CD4-positive, alpha-beta T cell treated with Interleukin-1 beta for 1 hour (primary cell): ENCODE results near the gene FH.

Source experiments
- DNase-seq, 2 donors: peaks; one replicate each; pipeline ENCODE4 v3.0.0-alpha.2; 2020 to 2022

The FH gene

DNA sequence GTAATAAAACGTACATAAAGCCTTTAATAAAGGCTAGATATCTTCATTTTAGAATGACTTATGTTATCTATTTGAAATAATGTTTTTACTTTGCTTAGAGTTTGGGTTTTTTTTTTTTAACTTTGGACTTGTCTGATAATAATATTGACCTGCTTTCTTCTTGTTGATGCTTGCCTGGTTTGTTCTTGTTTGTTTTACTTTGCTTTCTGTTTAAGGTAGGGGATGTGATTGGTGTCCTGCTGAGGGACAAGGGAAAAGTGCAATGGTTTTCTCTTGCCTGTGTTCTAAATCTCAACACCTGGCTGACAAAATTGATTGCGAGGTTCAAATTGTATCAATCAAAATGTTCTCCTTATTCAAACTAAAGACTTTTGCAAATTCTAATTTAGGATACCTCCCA, 2.2 kb upstream of the FH start:
- DNase-seq: no peak

DNA sequence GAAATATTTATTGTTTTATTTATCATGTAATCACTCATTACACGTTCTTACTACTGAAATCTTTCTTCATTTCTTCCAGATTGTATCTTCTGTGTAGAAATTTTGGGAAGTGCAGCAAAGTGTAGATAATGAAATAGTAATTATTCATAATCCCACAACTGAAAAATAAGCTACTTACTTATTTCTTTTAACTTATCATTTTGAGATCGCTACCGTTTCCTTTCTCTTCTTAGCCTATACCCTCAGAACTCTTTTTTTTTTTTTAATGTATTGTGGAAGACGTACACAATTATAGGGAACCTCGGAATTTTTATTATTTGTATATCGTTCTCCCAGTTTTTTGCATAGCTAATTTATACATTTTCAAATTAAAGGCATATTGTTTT, 518 bp upstream of the FH start:
- DNase-seq: no peak

DNA sequence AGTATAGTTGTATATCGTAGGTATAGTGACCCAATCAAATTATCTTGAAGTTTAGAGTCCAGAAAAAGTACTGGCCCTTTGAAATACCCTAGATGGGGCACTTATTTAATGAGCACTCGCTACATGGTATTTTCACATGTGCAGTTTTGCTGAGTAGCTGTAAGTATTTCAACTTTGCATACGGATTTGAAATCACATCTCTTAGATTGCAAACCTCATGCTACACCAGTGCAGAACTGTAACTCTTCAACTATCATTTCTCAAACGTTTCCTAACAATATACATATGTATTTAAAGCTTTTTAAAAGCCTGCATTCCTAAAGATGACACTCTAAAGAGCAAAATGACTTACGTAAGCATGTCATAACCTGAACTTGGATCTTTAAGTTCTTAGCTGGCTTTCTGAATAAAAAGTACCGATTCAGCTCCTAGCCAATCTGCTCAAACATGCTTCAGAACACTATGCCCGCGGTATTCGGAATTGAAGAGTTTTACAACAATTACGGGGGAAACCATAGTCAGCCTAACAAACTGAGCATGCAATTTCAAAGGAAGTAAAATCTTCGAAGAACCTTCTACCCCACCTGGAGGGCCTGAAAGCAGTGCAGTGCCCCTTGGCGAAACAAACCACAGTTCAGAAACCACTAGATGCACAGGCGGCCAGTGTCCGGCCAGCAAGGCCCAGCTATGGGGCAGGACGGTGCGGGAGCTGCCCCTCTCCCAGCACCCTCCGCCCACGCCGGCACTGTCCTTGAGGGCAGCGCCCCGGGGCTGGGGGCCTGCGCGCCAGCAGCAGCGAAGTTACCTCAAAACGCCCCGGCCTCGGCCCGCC, 863 bp downstream of the FH start:
- no peak for DNase-seq

DNA sequence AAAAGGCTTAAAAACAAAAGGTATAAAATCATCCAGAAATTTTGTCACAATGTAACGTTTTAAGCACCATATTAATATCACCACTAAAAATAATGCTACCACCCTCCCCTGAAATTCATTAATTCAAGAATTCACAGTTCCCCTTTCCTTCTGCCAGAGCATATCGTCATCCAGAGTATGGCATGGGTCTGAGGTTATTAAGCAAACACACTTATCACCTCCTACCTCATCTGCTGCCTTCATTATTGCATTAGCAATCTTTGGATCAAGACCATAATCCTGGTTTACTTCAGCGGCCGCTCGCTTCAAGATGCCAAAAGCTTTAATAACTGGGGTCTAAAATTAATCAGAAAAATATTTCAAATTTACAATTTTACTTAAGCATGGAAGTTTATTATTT, 6.2 kb downstream of the FH start:
- DNase-seq: no peak

DNA sequence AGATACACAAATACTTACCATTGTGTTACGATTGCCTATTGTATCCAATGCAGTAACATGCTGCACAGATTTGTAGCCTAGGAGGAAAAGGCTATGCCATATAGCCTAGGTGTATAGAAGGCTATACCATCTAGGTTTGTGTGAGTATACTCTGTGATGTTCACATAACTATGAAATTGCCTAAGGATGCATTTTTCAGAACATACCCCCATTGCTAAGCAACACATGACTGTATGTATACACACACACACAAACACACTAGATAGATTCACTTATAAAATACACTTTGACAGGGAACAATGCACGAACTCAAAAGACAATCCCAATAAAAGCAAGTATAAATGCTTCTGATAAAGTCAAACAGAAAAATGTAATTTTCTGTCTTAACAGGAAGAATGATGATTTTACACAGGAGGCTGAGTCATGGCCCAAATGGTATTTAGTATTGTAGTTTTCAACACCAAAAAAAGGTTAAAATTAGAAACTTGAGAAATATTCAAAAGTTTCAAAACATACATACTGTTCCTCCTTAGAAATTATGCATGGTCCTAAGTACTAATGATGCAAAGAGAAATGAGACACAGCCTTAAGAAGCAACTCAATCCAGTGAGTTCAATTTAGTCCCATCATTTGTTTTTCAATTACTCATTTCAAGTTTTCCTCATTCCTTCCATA, 12.2 kb downstream of the FH start:
- DNase-seq: no peak

DNA sequence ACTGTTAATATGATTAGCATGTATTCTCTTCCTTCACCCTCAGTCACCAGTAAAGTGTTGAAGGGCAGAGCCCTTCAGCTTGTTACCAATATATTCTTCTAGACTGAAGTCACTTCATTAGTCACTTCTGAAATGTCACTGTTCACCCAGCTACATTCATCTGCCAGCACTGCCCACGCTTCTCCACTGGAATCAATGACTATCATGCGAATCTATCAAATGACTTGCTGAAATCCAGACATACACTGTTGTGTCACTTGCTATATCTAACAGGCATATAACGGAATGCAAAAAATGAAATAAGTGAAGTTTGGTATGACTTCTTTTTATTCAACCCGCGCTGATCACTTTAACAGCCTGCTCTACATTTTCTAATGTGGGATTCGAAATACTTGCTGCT, 16.1 kb downstream of the FH start:
- no peak for DNase-seq

DNA sequence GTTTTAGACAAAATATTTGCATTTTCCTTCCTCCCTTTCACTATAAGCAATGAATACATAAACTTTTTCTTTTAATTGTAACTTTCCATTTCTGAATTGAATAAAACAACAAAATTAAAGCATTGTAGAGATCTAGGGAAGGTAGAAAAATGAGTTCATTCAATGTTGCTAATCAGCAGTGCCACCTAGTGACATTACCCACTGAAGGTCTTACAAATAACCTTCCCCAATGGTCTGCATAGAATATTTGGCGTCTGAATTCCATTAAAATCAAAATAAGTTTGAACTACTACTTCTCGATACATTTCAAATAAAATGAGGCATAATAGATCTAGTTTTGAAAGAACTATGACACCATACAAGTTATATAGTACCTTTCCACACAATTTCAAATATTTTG, 19.6 kb downstream of the FH start:
- no peak for DNase-seq

DNA sequence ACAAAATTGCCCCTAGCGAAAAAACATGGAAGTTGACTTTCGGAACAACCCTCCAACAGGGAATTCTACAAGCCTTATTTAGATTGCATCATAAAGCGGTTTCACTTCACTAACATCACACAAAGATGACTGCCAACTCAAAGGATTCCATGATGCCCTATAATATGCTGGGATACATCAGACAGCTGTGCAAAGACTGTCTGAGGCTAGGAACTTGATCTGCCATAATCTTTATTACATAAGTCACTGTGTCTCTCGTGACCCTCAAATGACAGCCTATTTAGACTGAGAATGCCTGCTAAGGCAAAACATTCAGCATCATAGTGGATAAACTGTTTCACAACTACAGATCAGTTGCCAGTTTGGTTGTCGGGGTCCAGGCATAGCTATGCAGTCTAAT, 23.8 kb downstream of the FH start:
- DNase-seq: no peak

DNA sequence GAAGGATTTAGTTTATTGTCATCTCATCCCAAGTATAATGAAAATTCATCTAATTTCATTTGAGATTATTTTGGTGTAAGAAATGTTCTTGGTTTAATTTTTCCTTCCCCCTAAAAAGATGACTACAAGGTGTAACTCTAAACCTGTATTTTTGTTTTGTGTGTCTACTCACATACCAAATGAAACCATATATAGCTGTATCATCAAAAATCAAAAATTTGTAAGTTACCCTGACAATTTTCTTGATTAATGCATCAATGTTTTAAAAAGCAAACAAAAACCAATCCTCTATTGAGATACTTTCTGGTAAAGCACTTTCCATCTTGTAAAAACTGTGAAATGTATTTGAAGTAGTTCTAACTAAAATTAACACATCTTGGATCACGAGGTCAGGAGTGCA, 30.8 kb downstream of the FH start:
- DNase-seq: no peak

DNA sequence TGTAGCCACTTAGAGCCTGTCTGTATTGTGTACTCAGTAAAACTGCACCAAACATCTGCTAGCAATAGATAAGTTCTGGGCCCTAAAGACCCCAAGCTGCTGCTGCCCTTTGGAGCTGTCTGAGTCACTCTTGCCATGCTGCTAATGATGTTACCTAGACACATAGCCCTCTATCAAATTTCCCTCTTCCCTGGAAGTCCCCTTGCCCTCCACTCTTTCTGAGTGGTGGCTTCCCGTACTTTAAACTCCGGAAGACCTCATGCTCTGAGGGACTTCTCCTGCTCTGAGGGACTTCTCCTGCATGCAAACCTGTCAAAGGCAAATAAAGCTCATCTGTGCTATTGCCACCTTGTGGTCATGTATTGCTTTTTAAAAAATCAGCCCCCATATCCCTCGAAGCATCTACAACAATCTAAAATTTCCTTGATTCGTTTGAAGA, 34.0 kb downstream of the FH start:
- DNase-seq: no peak

DNA sequence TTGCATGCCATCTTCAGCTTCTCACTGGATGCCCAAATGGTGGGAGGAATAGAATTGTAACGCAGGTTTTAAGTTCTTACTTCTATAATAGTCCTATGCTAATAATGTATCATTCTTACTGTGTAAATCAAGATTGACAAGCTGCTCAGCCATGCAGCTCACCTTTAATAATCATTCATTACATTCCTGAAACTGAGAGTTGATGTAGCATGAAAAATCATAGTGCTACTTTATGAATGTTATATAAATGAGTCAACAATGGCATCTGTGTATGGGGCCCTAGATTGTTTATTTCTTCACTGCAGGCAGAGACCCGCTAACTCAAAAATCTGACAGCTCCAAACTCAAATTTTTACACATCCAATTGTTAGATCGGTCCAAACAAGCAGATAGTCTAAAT, 34.4 kb downstream of the FH start:
- DNase-seq: no peak

DNA sequence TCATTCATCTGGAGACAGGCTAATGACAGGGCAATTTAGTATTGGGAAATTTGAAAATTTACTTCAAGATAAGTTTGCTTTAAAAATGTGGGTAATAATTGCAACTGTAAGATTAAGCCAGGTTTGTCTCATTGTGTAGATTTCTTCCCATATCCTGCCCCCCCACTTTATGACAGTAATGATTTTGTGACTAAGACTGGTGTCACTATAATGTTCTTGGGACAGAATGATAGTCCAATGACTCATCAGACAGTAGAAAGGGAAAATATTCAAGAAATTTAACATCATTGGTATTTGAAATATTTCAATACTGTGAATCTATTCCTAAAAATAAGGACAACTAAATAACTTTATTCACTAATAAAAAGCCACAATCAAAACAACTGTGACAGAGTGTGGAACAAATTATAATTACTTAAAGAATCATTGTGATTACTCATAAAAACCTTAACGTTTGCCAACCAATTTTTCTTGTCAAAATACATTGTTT, 36.7 kb downstream of the FH start:
- DNase-seq: no peak

DNA sequence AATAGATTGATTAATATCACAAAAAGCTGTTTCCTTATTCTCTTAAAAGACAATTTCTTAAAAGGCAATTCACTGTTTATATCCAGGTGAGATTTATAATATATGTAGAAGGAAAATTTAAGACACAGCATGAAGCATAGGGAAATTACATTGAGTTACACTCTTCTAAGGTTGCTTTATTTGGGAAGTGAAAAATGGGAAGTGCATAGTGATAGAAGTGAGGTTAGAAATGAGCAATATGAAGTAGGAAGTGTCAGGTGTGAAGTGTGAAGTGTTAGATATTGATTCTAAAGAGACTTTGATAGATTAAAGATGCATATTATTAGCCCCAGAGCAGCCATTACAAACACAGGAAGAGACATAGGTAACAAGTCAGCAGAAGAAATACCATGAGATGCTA, 40.3 kb downstream of the FH start:
- DNase-seq: no peak

DNA sequence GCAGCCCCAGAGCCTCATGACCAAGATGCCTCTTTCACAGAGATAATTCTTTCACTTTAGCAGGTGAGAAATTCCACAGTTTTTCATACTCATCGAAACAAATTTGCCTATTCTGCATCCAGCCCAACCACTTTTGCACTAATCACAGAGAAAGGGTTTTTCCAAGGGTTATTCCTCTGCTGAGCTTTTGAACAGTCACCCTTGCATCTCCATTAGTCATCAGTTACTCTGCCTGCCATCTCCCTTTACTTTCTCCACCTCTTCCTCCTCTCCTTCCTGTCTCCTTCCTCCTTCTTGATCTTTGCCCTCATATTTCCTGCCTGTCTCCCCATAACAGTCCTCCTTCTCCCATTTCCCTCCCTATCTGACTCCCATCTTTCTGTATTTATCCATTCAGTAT, 43.9 kb downstream of the FH start:
- DNase-seq: no peak

DNA sequence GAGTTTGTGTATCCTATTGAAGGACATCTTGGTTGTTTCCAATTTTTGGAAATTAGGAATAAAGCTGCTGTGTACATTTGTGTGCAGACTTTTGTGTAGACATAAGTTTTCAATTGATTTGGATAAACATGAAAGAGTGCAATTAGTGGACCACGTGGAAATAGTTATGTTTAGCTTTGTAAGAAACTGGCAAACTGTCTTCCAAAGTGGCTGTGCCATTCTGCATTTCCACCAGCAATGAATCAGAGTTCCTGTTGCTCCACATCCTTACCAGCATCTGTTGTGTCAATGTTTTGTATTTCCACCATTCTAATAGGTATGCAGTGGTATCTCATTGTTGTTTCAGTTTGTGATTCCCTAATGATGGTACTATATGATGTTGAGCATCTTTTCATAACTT, 46.5 kb downstream of the FH start:
- no peak for DNase-seq

DNA sequence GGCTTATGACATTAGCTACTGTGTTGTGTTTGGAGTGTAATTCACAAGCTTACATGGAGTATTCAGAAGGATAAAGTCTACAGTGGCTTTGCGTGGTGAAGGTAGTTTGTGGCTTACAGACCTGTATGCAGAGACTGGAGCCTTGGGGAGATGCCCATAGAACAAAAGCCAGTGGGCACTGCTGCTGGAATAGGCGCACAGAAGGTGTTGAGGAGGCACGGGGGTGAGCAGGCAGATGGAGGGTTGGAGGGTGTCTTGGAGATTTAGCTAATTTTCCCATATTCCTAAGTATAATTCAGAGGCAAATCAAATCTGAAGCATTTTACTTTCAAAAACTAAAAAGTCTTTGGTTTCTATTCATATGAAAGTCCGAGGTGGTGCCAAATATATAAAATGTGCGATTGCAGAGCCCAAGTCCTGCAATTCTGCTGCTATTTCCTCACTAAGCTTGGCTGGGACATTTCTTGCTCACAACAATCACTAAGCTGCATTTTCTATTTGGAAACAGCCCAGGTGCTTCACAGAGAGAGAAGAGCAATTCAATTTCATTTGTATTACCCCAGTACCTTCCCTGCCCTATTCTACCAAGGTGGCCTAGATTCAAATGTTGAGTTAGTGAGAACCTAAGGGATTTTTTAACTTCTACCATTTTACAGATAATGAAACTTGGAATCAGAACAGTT, 48.5 kb downstream of the FH start:
- DNase-seq: no peak

DNA sequence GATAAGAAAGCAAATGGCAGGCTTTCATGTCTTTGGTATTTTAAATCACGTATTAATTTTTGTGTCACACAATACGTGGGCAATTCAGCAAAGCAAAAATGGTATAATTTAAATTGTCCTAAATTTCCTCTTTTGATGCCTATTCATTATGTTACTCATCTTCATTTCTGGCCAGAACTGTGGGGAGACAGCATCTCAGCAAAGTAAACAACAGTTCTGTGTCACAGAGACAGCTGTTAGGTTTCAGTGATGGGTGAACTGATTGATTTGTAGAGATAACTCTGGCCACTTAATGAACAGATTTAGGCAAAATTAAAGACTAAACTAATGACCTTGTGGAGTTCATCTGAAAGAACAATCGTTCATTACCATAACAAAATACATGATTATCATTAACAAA, 49.2 kb downstream of the FH start:
- no peak for DNase-seq

DNA sequence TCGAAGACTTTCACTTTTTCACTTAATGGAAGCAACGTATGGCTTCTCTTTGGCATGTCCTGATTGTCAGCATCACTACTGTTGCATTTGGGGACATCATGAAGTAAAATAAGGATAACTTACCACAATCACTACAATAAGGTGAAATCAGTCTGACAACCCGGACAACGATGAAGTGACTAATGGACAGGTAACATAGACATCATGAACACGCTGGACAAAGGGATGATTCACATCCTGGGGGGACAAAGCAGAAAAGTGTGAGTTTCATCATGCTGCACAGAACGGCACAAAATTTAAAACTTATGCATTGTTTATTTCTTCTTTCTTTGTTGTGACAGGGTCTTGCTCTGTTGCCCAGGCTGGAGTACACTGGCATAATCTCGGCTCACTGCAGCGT, 53.9 kb downstream of the FH start:
- no peak for DNase-seq

DNA sequence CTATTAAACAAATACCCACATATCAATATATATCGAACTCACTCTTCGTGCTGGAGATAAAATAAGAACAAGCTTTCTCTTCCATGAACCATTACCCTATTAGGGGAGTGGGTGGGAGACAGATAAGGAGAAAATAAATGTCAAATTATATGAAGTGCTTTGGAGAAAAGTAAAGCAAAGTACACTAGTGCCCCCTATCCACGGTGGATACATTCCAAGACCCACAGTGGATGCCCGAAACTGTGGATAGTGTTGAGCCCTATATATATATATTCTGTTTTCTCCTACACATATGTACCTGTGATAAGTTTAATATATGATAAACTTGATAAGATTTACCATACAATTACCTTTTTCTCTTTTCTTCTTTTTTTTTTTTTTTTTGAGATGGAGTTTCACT, 54.6 kb downstream of the FH start:
- no peak for DNase-seq

DNA sequence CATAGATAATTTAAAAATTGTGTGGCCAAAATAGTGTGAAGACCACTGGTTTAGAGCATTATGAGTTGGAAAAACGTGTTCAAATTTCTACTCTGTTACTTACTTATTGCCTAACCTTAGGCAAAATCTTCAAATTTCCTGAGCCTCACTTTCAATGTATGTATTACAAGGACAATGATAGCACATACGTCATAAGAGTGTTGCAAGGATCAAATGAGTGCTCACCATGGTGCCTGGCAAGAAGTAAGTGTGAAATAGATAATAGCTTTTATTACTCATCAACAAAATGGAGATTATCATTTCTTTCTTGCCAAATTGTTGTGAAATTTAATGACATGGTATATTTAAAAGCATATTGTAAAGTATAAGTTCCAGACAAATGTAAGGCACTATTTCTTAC, 57.2 kb downstream of the FH start:
- no peak for DNase-seq

DNA sequence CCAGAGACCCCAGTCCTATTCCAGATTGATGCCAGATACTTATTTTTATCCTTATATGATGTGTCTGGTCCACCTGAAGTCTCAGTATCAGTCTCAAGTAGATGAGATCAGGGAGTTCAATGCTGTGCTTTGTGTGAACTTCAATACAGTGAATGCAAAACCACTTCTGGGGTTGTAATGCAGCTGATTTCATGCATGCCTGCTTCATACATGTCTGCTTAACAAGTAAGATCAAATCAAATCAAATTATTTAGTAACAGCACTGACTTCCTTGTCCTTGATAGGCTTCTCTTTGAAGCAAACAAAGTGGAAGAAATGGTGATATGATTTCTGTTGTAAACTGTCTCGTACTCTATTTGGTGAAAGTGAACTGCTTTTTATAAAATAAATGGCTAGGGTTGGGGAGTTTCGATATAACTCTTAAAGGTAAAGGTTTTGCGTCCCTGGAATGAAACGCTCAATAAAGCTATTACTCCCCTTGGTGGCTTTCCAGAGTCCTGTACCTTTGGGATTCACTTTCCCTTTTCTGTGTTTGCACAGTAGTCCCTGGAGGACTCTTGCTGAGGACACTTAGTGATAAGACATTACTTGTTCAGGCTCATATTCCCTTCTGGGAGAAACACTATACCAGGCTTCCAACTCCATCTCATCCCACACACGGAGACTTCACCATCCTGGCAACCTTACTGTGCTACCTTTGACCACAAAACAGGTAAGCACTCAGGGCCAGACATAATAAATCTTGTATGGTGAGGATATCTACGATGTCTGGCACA, 59.3 kb downstream of the FH start:
- no peak for DNase-seq

DNA sequence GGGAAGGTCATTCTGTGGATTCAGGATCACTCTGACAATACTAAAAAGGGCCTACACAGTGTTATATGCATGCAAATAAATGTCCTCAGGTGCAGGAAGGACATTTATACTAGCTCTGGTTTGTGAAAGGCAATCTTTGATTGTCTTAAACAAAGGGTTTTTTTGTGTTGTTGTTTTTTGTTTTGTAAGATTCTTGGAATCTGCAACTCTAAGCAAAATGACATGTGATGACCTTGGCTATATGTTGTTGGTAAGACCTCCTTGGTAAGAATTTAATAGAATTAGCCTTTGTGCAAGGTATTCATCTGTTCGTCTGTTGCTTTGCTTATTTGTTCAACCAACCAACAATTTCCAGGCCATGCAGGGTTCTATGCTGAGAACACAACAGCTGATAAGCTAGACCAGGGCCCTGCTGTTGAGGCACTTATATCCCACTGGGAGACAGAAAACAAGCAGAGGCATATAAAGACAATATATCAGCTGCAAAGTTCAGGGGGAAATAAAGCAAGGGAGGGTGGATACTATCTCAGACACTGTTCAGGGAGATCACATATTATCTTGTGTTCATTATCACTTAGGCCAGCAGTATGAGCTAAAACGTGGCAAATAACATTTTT, 60.3 kb downstream of the FH start:
- no peak for DNase-seq

DNA sequence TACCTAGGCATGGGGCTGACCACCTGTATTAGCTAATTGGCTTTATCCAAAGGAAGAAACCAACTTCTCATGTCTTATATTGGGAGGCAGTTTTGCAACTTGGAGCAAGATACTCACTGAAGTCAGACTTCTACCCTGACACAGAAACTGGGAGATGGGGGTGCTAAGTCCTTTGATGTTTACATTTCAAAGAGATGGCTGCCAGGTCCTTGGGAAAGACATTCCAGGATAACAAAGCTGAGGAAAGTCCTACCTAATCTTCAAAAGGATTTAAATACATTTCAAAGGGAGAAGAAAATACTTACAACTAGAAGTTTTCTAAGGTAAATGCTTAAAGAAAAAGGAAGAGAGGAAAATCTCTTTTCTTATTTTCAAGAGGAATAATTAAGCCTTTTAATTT, 62.1 kb downstream of the FH start:
- DNase-seq: no peak
